Fibroblast of villous mesenchyme (primary cell): ENCODE measurements around the gene HTR4. TPM values are rescaled to one million over a fixed set of nuclear protein-coding genes. Genes with fewer than 3 reads are reported as not detected.
"Not testable (repeated sequence)": the region's sequence is repeated elsewhere in the genome, so short reads cannot be mapped to it uniquely, and the experiment has no call there.

Source experiments
- DNase-seq: peaks from one replicate; pipeline ENCODE4 v3.0.0-alpha.2; 2010; ENCODE audit warnings: low read depth
- H3K4me3 ChIP-seq: 2 replicates; pipeline ENCODE4 v1.5.1; 2011; ENCODE audit warnings: low read depth, mild to moderate bottlenecking, low read length
- CTCF ChIP-seq: IDR thresholded peaks from 2 replicates; pipeline ENCODE4 v1.5.1; 2012; ENCODE audit warnings: low read depth, mild to moderate bottlenecking, low read length; ENCODE audit not compliant: insufficient read depth
- total RNA-seq: library from RNA; depleted of rRNA; stranded (reverse); fragments of >200 nt; gene quantifications from 2 replicates; pipeline ENCODE4 v1.2.3, GENCODE V29; 2012

The HTR4 gene
- total RNA-seq, 1 donor = not detected

- no peak for TF ChIP-seq CTCF
- no peak overlapping the region for H3K4me3 ChIP-seq
These were observed 121.2 kb downstream of the HTR4 start for GRCh38 chr5:148532969-148533670.

GRCh38 chr5:148529450-148529849, 124.9 kb downstream of the HTR4 start:
- DNase-seq, H3K4me3 ChIP-seq: not testable (repeated sequence)

More at GRCh38 chr5:148532969-148533670, 121.2 kb downstream of the HTR4 start:
- no peak for DNase-seq

- DNase-seq = no peak
- TF ChIP-seq CTCF = no peak
- H3K4me3 ChIP-seq = no peak overlapping the region
These were observed 129.6 kb downstream of the HTR4 start for GRCh38 chr5:148524721-148525120.

- DNase-seq = no peak
- H3K4me3 ChIP-seq = no peak overlapping the region
- TF ChIP-seq CTCF = no peak
These were observed 131.2 kb downstream of the HTR4 start for GRCh38 chr5:148523139-148523538.

GRCh38 chr5:148515460-148515859, 138.9 kb downstream of the HTR4 start:
- no peak overlapping the region for H3K4me3 ChIP-seq
- no peak for TF ChIP-seq CTCF
- DNase-seq = no peak

GRCh38 chr5:148514344-148514743, 140.0 kb downstream of the HTR4 start:
- TF ChIP-seq CTCF = no peak
- DNase-seq = no peak
- no peak overlapping the region for H3K4me3 ChIP-seq

- no peak for TF ChIP-seq CTCF
These were observed 141.8 kb downstream of the HTR4 start for GRCh38 chr5:148512498-148512897.

More at GRCh38 chr5:148512498-148512897, 141.8 kb downstream of the HTR4 start:
- H3K4me3 ChIP-seq = no peak overlapping the region
- DNase-seq = no peak
